HCT116 (cell line): ENCODE data around the gene F10. TPM values are rescaled to one million over a fixed set of nuclear protein-coding genes. Genes with fewer than 3 reads are reported as not detected.

ENCODE experiments used
- ATAC-seq: fragments of 200-7000 bp; cut with Tn5 transposase; 2 replicates; pipeline ENCODE4 v1.9.1; 2020; ENCODE audit warnings: mild to moderate bottlenecking, moderate library complexity
- BruUV-seq: library from RNA; stranded (reverse); fragments of 400-500 nt; replicated peaks from 2 replicates; lab custom pipeline; 2021; lab: Mats Ljungman, UMichigan
- CTCF ChIA-PET: fragments of 300-600 bp; sonication (Branson Sonifier 250); formaldehyde crosslinking; loops from one replicate; lab custom pipeline; 2021; ENCODE audit warnings: antibody characterized with exemption; lab: Charles Lee
- POLR2A ChIA-PET: fragments of 300-600, 350-600 bp; sonication (Branson Sonifier 250); formaldehyde crosslinking; loops from one replicate; lab custom pipeline; 2021; ENCODE audit warnings: antibody characterized with exemption; lab: Charles Lee
- RAD21 ChIA-PET, 2 experiments: fragments of 300-600 bp; sonication (Branson Sonifier 250); formaldehyde crosslinking; loops; one replicate each; lab custom pipeline; 2023; ENCODE audit warnings: low total read pairs in 2 of 2; ENCODE audit not compliant: uncharacterized antibody in 2 of 2, unreplicated experiment in 2 of 2, low non-redundant PET in 1 of 2; lab: Charles Lee
- DNase-seq: peaks from one replicate; pipeline ENCODE4 v3.0.0-alpha.2; 2010; ENCODE audit warnings: low read depth, low spot score
- H2AFZ ChIP-seq: fragments of 200-600 bp; shearing (Covaris generic), sonication (generic); 2 replicates; pipeline ENCODE4 v1.6.1; 2017; ENCODE audit warnings: low read depth, mixed run types, mixed read lengths, antibody characterized with exemption, low read length; ENCODE audit not compliant: poor library complexity, severe bottlenecking
- H3K27ac ChIP-seq: 2 replicates; pipeline ENCODE4 v1.5.1; 2012; ENCODE audit warnings: low read depth, low read length
- H3K27me3 ChIP-seq: fragments of 200-600 bp; sonication (generic); 2 replicates; pipeline ENCODE4 v1.6.1; 2016; ENCODE audit warnings: mixed run types, low read length, mixed read lengths; ENCODE audit not compliant: insufficient read depth
- H3K36me3 ChIP-seq, 2 experiments: fragments of 200-500 bp in 1 of 2; fragments of 200-600 bp in 1 of 2; sonication (Bioruptor generic) in 1 of 2; sonication (generic) in 1 of 2; 2 replicates each; pipeline versions ENCODE4 v1.5.1 to v1.6.1; 2014 to 2016; ENCODE audit warnings: low read length in 2 of 2, inconsistent platforms in 1 of 2, mixed read lengths in 1 of 2, mixed run types in 1 of 2; ENCODE audit not compliant: insufficient read depth in 2 of 2, control insufficient read depth in 1 of 2
- H3K4me1 ChIP-seq, 2 experiments: fragments of 200-600 bp in 1 of 2; sonication (generic) in 1 of 2; 2 replicates each; pipeline versions ENCODE4 v1.5.1 to v1.6.1; 2012 to 2017; ENCODE audit warnings: low read length in 2 of 2, inconsistent platforms in 1 of 2, mild to moderate bottlenecking in 1 of 2, mixed read lengths in 1 of 2, mixed run types in 1 of 2, moderate library complexity in 1 of 2; ENCODE audit not compliant: insufficient read depth in 2 of 2, control insufficient read depth in 1 of 2
- H3K4me2 ChIP-seq: fragments of 200-600 bp; sonication (generic); 2 replicates; pipeline ENCODE4 v1.6.1; 2017; ENCODE audit warnings: mixed run types, low read length, mixed read lengths
- H3K4me3 ChIP-seq, 2 experiments: fragments of 200-600 bp in 1 of 2; sonication (generic) in 1 of 2; replicated peaks in 1 of 2; 2 replicates each; pipeline ENCODE4 v1.5.1; 2011 to 2016; ENCODE audit warnings: low read length in 2 of 2, control low read depth in 1 of 2, low read depth in 1 of 2, mild to moderate bottlenecking in 1 of 2, mixed read lengths in 1 of 2, mixed run types in 1 of 2
- H3K79me2 ChIP-seq: fragments of 200-600 bp; sonication (generic); 2 replicates; pipeline ENCODE4 v1.6.1; 2017; ENCODE audit warnings: mild to moderate bottlenecking, mixed run types, low read length, moderate library complexity, mixed read lengths; ENCODE audit not compliant: insufficient read depth
- H3K9ac ChIP-seq: fragments of 200-600 bp; sonication (generic); 2 replicates; pipeline ENCODE4 v1.6.1; 2016; ENCODE audit warnings: low read length, mixed read lengths
- H3K9me2 ChIP-seq: fragments of 200-600 bp; sonication (generic), shearing (Covaris generic); 2 replicates; pipeline ENCODE4 v1.6.1; 2017; ENCODE audit warnings: mixed run types, mild to moderate bottlenecking, moderate library complexity; ENCODE audit not compliant: insufficient read depth
- H3K9me3 ChIP-seq, 2 experiments: fragments of 200-500 bp in 1 of 2; fragments of 200-600 bp in 1 of 2; sonication (Bioruptor generic) in 1 of 2; sonication (generic) in 1 of 2; 2 replicates each; pipeline ENCODE4 v1.6.1; 2014 to 2017; ENCODE audit warnings: low read length in 2 of 2, mixed read lengths in 2 of 2, inconsistent platforms in 1 of 2, low read depth in 1 of 2, mild to moderate bottlenecking in 1 of 2, mixed run types in 1 of 2, moderate library complexity in 1 of 2; ENCODE audit not compliant: control insufficient read depth in 1 of 2, insufficient read depth in 1 of 2
- H4K20me1 ChIP-seq: fragments of 200-600 bp; sonication (generic), shearing (Covaris generic); 2 replicates; pipeline ENCODE4 v1.6.1; 2017; ENCODE audit warnings: mixed run types, mild to moderate bottlenecking, moderate library complexity; ENCODE audit not compliant: insufficient read depth
- CEBPB ChIP-seq: IDR thresholded peaks from 2 replicates; pipeline ENCODE4 v1.6.1; 2012; ENCODE audit warnings: low read depth
- EGR1 ChIP-seq: IDR thresholded peaks from 2 replicates; pipeline ENCODE4 v1.6.1; 2012; ENCODE audit warnings: low read depth
- ELF1 ChIP-seq: IDR thresholded peaks from 2 replicates; pipeline ENCODE4 v1.6.1; 2012; ENCODE audit warnings: low read depth, borderline replicate concordance
- EZH2 ChIP-seq: fragments of 200-600 bp; sonication (generic); IDR thresholded peaks from 2 replicates; pipeline ENCODE4 v1.6.1; 2017; ENCODE audit warnings: antibody characterized with exemption, mixed run types
- EZH2phosphoT487 ChIP-seq: fragments of 200-600 bp; IDR thresholded peaks from 2 replicates; pipeline ENCODE4 v1.6.1; 2018; ENCODE audit warnings: antibody characterized with exemption, borderline replicate concordance
- FOSL1 ChIP-seq: IDR thresholded peaks from 2 replicates; pipeline ENCODE4 v1.6.1; 2012; ENCODE audit warnings: low read depth
- JUND ChIP-seq: IDR thresholded peaks from 2 replicates; pipeline ENCODE4 v1.6.1; 2012
- MAX ChIP-seq: IDR thresholded peaks from 2 replicates; pipeline ENCODE4 v1.6.1; 2012
- POLR2AphosphoS5 ChIP-seq: IDR thresholded peaks from 2 replicates; pipeline ENCODE4 v1.6.1; 2011; ENCODE audit warnings: mild to moderate bottlenecking, low read depth, low read length, moderate library complexity
- REST ChIP-seq: IDR thresholded peaks from 2 replicates; pipeline ENCODE4 v1.6.1; 2012; ENCODE audit warnings: low read depth
- SIN3A ChIP-seq: IDR thresholded peaks from 2 replicates; pipeline ENCODE4 v1.6.1; 2012; ENCODE audit warnings: low read depth
- SP1 ChIP-seq: IDR thresholded peaks from 2 replicates; pipeline ENCODE4 v1.6.1; 2012; ENCODE audit warnings: low read depth
- SRF ChIP-seq: IDR thresholded peaks from 2 replicates; pipeline ENCODE4 v1.6.1; 2012; ENCODE audit warnings: low read depth
- TCF7L2 ChIP-seq: IDR thresholded peaks from 2 replicates; pipeline ENCODE4 v1.7.0; 2011; ENCODE audit warnings: borderline replicate concordance, inconsistent platforms; ENCODE audit not compliant: insufficient read depth, insufficient read length; ENCODE audit errors: extremely low read depth
- YY1 ChIP-seq: IDR thresholded peaks from 2 replicates; pipeline ENCODE4 v1.6.1; 2011; ENCODE audit warnings: low read length, low read depth, moderate library complexity, mild to moderate bottlenecking; ENCODE audit not compliant: insufficient replicate concordance; ENCODE audit errors: extremely low read depth
- ZBTB33 ChIP-seq: IDR thresholded peaks from 2 replicates; pipeline ENCODE4 v1.6.1; 2011; ENCODE audit warnings: mild to moderate bottlenecking, low read length, moderate library complexity; ENCODE audit not compliant: insufficient replicate concordance; ENCODE audit errors: extremely low read depth
- ZNF274 ChIP-seq: fragments of 200-500 bp; sonication (Bioruptor generic); IDR thresholded peaks from 2 replicates; pipeline ENCODE4 v1.6.1; 2014; ENCODE audit warnings: mild to moderate bottlenecking, low read depth, low read length, inconsistent platforms
- intact Hi-C: fragments of 100-400 bp; cut with micrococcal nuclease; formaldehyde crosslinking; loops from 2 replicates; pipeline ENCODE4 v1.10.0; 2022
- total RNA-seq: library from RNA; stranded (reverse); gene quantifications from one replicate; pipeline ENCODE4 v1.2.1, GENCODE V29; 2021; ENCODE audit not compliant: unreplicated experiment
- TF ChIP-seq, protein P1 (sequence below), 3 experiments: fragments of 200-600 bp in 1 of 3; sonication (generic) in 1 of 3; IDR thresholded peaks in 2 of 3; conservative IDR thresholded peaks in 1 of 3; 2 replicates each; pipeline ENCODE4 v1.5.1; 2012 to 2017; ENCODE audit warnings: low read depth in 2 of 3, low read length in 2 of 3, antibody characterized with exemption in 1 of 3, borderline replicate concordance in 1 of 3, control low read depth in 1 of 3, mild to moderate bottlenecking in 1 of 3, mixed read lengths in 1 of 3, mixed run types in 1 of 3, moderate library complexity in 1 of 3; ENCODE audit not compliant: insufficient read depth in 1 of 3

Gene F10
- total RNA-seq, 1 experiment from 2014 or later, result 4.0 TPM

DNA sequence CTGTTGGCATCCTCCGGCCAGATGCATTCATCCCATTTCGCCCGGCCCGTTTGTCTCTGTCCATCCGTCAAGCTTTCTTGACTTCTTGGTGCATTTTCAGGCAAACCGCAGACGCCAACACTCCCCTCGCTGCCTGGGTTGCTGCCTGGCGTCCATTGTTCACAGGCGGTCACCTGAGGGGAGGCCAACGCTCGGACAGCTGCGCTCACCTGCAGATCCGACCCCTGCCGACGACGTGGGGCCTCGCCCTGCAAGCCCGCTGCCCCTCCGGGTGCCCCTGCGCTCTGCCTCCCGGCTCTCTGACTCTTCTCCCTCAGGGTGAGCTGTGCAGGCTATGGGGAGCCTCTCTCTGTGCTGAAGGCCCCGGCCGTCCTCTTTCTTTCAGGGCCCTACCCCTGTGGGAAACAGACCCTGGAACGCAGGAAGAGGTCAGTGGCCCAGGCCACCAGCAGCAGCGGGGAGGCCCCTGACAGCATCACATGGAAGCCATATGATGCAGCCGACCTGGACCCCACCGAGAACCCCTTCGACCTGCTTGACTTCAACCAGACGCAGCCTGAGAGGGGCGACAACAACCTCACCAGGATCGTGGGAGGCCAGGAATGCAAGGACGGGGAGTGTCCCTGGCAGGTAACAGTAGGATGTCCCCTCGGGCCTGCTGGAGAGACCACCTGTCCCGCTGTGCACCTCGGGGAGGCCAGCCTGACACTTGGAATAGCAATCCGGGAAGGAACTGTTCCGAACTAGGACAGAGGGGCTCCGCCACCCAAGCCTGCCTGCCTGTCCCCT, 21.1 kb downstream of the F10 start:
- no peaks in the 10 kb centered on the region for H3K9me2 ChIP-seq
- BruUV-seq, result no TSS peak
- no peak overlapping the region for H3K4me3 ChIP-seq
- CTCF ChIA-PET, result no interaction called here
- no peaks in the 10 kb centered on the region for H3K4me1 ChIP-seq
- RAD21 ChIA-PET, result no interaction called here
- POLR2A ChIA-PET, result no interaction called here
- intact Hi-C loops, result no loop called here
- H3K27ac ChIP-seq, result no peak overlapping the region
- no peaks in the 10 kb centered on the region for H3K79me2 ChIP-seq
- no peaks in the 10 kb centered on the region for H3K27me3 ChIP-seq
- H2AFZ ChIP-seq, result no peak overlapping the region
- H3K4me2 ChIP-seq, result no peak overlapping the region
- no peak overlapping the region for H3K9ac ChIP-seq
- TF ChIP-seq, protein P1, sequence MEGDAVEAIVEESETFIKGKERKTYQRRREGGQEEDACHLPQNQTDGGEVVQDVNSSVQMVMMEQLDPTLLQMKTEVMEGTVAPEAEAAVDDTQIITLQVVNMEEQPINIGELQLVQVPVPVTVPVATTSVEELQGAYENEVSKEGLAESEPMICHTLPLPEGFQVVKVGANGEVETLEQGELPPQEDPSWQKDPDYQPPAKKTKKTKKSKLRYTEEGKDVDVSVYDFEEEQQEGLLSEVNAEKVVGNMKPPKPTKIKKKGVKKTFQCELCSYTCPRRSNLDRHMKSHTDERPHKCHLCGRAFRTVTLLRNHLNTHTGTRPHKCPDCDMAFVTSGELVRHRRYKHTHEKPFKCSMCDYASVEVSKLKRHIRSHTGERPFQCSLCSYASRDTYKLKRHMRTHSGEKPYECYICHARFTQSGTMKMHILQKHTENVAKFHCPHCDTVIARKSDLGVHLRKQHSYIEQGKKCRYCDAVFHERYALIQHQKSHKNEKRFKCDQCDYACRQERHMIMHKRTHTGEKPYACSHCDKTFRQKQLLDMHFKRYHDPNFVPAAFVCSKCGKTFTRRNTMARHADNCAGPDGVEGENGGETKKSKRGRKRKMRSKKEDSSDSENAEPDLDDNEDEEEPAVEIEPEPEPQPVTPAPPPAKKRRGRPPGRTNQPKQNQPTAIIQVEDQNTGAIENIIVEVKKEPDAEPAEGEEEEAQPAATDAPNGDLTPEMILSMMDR (IDR thresholded peaks at IDR 0.05 in 2 of 3, conservative IDR thresholded peaks at IDR 0.05 in 1 of 3; ENCODE audit: borderline replicate concordance in 1 of 3, insufficient read depth in 1 of 3, low read depth in 2 of 3, low read length in 2 of 3), result no peak
- no peak for TF ChIP-seq CEBPB
- no peak for TF ChIP-seq TCF7L2
- TF ChIP-seq FOSL1, result no peak
- TF ChIP-seq JUND, result no peak
- no peak for TF ChIP-seq ZBTB33
- TF ChIP-seq SRF, result no peak
- no peak for TF ChIP-seq EZH2phosphoT487
- no peak for TF ChIP-seq MAX
- no peak for TF ChIP-seq ELF1
- no peak for TF ChIP-seq SP1
- no peak for TF ChIP-seq EZH2
- no peak for TF ChIP-seq SIN3A
- no peak for TF ChIP-seq POLR2AphosphoS5
- no peak for TF ChIP-seq ZNF274
- no peak for TF ChIP-seq REST
- TF ChIP-seq YY1, result no peak
- no peak for TF ChIP-seq EGR1
- DNase-seq (no peak), ATAC-seq (no peak)
- no peaks in the 10 kb centered on the region for H3K9me3 ChIP-seq
- no peaks in the 10 kb centered on the region for H3K36me3 ChIP-seq
- H4K20me1 ChIP-seq, result no peaks in the 10 kb centered on the region
